Measurements from ENCODE around the gene TNFAIP1. TPM values are rescaled to one million over a fixed set of nuclear protein-coding genes. Genes with fewer than 3 reads are reported as not detected.

TNFAIP1 gene
- total RNA-seq, 2 donors from 2014 or later: 29.9 to 36.1 TPM

DNA sequence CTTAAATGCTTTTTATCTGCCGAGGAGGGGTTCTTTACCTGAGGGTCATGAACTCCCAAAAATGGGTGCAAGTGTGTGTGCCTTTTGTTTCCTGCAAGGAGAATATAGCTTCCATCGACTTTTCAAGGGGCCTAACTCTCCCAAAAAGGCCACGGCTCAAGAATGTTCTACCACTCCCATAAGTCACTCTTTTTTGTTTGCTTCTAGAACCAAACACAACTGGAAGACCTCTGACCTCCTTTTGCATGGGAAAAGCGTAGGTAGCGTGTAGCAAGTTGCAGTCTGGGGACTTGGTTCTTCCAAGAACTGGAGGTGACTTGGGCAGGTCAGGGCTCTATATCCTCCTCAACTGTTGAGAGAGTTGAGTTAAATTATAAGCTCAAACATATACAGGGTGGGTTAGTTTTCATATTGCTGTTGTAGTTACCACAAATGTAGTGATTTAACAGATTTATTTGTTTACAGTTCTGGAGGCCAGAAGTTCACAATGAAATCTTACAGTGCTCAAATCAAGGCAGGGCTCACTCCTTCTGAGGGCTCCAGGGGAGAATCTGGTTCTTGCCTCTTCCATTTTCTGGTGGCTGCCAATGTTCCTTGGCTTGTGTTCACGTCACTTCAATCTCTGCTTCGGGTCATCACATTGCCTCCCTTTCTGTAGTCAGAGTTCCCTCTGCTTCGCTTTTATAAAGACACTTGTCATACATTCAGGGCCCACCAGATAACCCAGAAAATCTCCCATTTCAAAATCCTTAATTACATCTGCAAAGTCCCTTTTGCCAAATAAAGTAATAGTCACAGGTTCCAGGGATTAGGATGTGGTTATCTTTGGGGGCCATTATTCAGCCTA lies 15.1 kb upstream of the TNFAIP1 start:
- Histone ChIP-seq H3K9me3 (ENCODE audit: control insufficient read depth, low read length) (no peaks in the 10 kb centered on the region), H3K36me3 (ENCODE audit: control insufficient read depth, insufficient read depth, low read length) (peaks cover 3% of the 10 kb centered on the region), H3K27me3 (ENCODE audit: control insufficient read depth, insufficient read depth, low read length, poor library complexity, severe bottlenecking) (peaks cover 5% of the 10 kb centered on the region), H3K4me1 (ENCODE audit: control insufficient read depth, insufficient read depth, low read length) (peaks cover 10% of the 10 kb centered on the region), H3K4me3 (ENCODE audit: low read length) (peak overlapping the region; percentile 94), H3K27ac (ENCODE audit: low read depth, low read length) (no peak overlapping the region), H3K9ac (ENCODE audit: extremely low read depth, low read length, poor library complexity, severe bottlenecking) (peak overlapping the region; percentile 58)
- TF ChIP-seq, protein P1, sequence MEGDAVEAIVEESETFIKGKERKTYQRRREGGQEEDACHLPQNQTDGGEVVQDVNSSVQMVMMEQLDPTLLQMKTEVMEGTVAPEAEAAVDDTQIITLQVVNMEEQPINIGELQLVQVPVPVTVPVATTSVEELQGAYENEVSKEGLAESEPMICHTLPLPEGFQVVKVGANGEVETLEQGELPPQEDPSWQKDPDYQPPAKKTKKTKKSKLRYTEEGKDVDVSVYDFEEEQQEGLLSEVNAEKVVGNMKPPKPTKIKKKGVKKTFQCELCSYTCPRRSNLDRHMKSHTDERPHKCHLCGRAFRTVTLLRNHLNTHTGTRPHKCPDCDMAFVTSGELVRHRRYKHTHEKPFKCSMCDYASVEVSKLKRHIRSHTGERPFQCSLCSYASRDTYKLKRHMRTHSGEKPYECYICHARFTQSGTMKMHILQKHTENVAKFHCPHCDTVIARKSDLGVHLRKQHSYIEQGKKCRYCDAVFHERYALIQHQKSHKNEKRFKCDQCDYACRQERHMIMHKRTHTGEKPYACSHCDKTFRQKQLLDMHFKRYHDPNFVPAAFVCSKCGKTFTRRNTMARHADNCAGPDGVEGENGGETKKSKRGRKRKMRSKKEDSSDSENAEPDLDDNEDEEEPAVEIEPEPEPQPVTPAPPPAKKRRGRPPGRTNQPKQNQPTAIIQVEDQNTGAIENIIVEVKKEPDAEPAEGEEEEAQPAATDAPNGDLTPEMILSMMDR (conservative IDR thresholded peaks at IDR 0.05): no peak
- H3K36me3 Mint-ChIP-seq (ENCODE audit: low read depth): peaks cover 15% of the 10 kb centered on the region
- DNase-seq: no peak
- peaks cover 15% of the 10 kb centered on the region for H3K27me3 Mint-ChIP-seq (ENCODE audit: insufficient read depth)
- H3K4me1 Mint-ChIP-seq: peaks cover 58% of the 10 kb centered on the region
- H3K9me3 Mint-ChIP-seq: no peaks in the 10 kb centered on the region
- H3K4me3 Mint-ChIP-seq: peak overlapping the region; percentile 91
- 66 to 69% methylated on average over 5 to 8 of the region's 8 CpGs for whole genome bisulfite sequencing, 2 experiments (ENCODE audit: insufficient coverage in 1 of 2, insufficient read length in 1 of 2)
- peak overlapping the region; percentile 56 for H3K27ac Mint-ChIP-seq

DNA sequence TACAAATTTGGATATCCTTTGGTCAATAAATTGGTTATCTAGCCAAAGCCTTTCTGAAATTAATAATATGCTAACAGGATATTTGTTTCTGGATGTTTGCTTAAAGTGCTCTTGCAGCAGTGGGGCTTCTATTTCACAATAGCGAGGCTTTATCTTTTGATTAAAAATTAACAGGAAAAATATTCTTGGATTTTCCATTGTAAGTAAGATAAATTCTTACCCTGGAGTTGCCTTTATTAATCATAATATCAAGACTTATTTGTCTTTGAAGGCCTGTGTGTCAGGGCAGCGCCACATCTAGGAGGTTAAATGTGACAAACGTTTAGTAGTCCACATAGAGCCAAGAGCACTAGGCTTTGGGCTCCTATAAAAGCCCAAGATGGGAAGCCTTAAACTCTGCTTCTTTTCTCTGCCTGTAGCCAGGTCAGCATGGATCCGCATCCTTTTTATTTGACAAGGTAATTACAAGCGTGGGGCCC lies 11.3 kb upstream of the TNFAIP1 start:
- no peak overlapping the region for H3K4me3 Mint-ChIP-seq

DNA sequence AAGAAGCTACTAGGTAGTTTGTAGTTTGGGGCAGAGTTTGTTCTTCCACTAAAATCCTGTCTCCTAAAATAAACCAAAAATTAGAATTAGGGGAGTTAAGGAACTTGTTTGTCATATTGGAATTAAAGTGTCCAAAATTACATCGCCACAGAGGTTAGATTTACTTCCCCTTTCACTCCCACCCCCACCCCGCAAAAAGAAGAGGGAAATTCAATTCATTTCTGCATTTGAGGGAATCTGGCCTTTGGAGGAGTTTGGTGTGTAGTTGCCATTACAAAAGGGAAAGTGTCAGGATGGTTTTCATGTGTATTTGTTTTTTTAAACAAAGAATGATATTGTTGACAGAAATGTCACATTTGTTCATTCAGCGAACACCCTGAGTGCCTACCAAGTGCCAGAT lies 10.8 kb upstream of the TNFAIP1 start:
- Histone ChIP-seq H3K27me3 (ENCODE audit: control insufficient read depth, insufficient read depth, low read length, poor library complexity, severe bottlenecking) (no peaks in the 10 kb centered on the region), H3K9ac (ENCODE audit: extremely low read depth, low read length, poor library complexity, severe bottlenecking) (no peak overlapping the region), H3K4me3 (ENCODE audit: low read length) (peak overlapping the region; percentile 57), H3K27ac (ENCODE audit: low read depth, low read length) (no peak overlapping the region), H3K9me3 (ENCODE audit: control insufficient read depth, low read length) (no peaks in the 10 kb centered on the region), H3K4me1 (ENCODE audit: control insufficient read depth, insufficient read depth, low read length) (peaks cover 16% of the 10 kb centered on the region), H3K36me3 (ENCODE audit: control insufficient read depth, insufficient read depth, low read length) (peaks cover 44% of the 10 kb centered on the region)
- peaks cover 45% of the 10 kb centered on the region for H3K4me1 Mint-ChIP-seq
- H3K27me3 Mint-ChIP-seq (ENCODE audit: insufficient read depth): no peaks in the 10 kb centered on the region
- H3K4me3 Mint-ChIP-seq: no peak overlapping the region
- H3K36me3 Mint-ChIP-seq (ENCODE audit: low read depth): peaks cover 55% of the 10 kb centered on the region
- TF ChIP-seq, protein P1 (conservative IDR thresholded peaks at IDR 0.05): no peak
- 94 to 100% methylated on average over 1 of the region's 3 CpGs for WGBS, 2 experiments (ENCODE audit: insufficient coverage in 1 of 2, insufficient read length in 1 of 2)
- DNase-seq: no peak
- no peaks in the 10 kb centered on the region for H3K9me3 Mint-ChIP-seq
- peak overlapping the region; percentile 46 for H3K27ac Mint-ChIP-seq

More for the DNA sequence above, 11.3 kb upstream of the TNFAIP1 start:
- Mint-ChIP-seq H3K4me1 (peaks cover 45% of the 10 kb centered on the region), H3K36me3 (ENCODE audit: low read depth) (peaks cover 52% of the 10 kb centered on the region), H3K27me3 (ENCODE audit: insufficient read depth) (no peaks in the 10 kb centered on the region), H3K27ac (peak overlapping the region; percentile 30), H3K9me3 (no peaks in the 10 kb centered on the region)
- Histone ChIP-seq H3K4me1 (ENCODE audit: control insufficient read depth, insufficient read depth, low read length) (peaks cover 16% of the 10 kb centered on the region), H3K27me3 (ENCODE audit: control insufficient read depth, insufficient read depth, low read length, poor library complexity, severe bottlenecking) (no peaks in the 10 kb centered on the region), H3K36me3 (ENCODE audit: control insufficient read depth, insufficient read depth, low read length) (peaks cover 41% of the 10 kb centered on the region), H3K27ac (ENCODE audit: low read depth, low read length) (no peak overlapping the region), H3K9me3 (ENCODE audit: control insufficient read depth, low read length) (no peaks in the 10 kb centered on the region), H3K4me3 (ENCODE audit: low read length) (peak overlapping the region; percentile 57), H3K9ac (ENCODE audit: extremely low read depth, low read length, poor library complexity, severe bottlenecking) (no peak overlapping the region)
- WGBS, 2 experiments (ENCODE audit: insufficient coverage in 1 of 2, insufficient read length in 1 of 2): 87 to 90% methylated on average over 2 to 5 of the region's 5 CpGs
- TF ChIP-seq, protein P1 (conservative IDR thresholded peaks at IDR 0.05): no peak
- DNase-seq: peak; percentile 24
